Measurements from ENCODE around the gene PCNX2. TPM values are rescaled to one million over a fixed set of nuclear protein-coding genes. Genes with fewer than 3 reads are reported as not detected.

The PCNX2 gene
- total RNA-seq, 1 donor from 2014 or later, result 18.4 TPM

GRCh38 chr1:233255145-233255544, 40.4 kb downstream of the PCNX2 start:
- no peak overlapping the region for H3K4me3 Mint-ChIP-seq
- no peak for DNase-seq (ENCODE audit: extremely low spot score, unreplicated experiment)
- peaks cover 30% of the 10 kb centered on the region for H3K36me3 Mint-ChIP-seq
- peaks cover 9% of the 10 kb centered on the region for H3K4me1 Mint-ChIP-seq (ENCODE audit: unreplicated experiment)
- H3K27ac Mint-ChIP-seq, result no peak overlapping the region
- TF ChIP-seq CTCF (conservative IDR thresholded peaks at IDR 0.05), result no peak
- H3K27me3 Mint-ChIP-seq, result no peaks in the 10 kb centered on the region
- H3K9me3 Mint-ChIP-seq, result no peaks in the 10 kb centered on the region

GRCh38 chr1:233253832-233254331, 41.6 kb downstream of the PCNX2 start:
- Mint-ChIP-seq H3K36me3 (peaks cover 23% of the 10 kb centered on the region), H3K9me3 (no peaks in the 10 kb centered on the region), H3K4me3 (no peak overlapping the region), H3K27ac (no peak overlapping the region), H3K4me1 (ENCODE audit: unreplicated experiment) (peaks cover 9% of the 10 kb centered on the region), H3K27me3 (no peaks in the 10 kb centered on the region)
- DNase-seq (ENCODE audit: extremely low spot score, unreplicated experiment), result no peak
- TF ChIP-seq CTCF (conservative IDR thresholded peaks at IDR 0.05), result no peak

- no peaks in the 10 kb centered on the region for H3K27me3 Mint-ChIP-seq
- H3K9me3 Mint-ChIP-seq, result no peaks in the 10 kb centered on the region
- peaks cover 24% of the 10 kb centered on the region for H3K36me3 Mint-ChIP-seq
- no peak overlapping the region for H3K4me3 Mint-ChIP-seq
- H3K4me1 Mint-ChIP-seq (ENCODE audit: unreplicated experiment), result peaks cover 9% of the 10 kb centered on the region
- no peak for DNase-seq (ENCODE audit: extremely low spot score, unreplicated experiment)
- H3K27ac Mint-ChIP-seq, result no peak overlapping the region
- no peak for TF ChIP-seq CTCF (conservative IDR thresholded peaks at IDR 0.05)
These were observed 42.2 kb downstream of the PCNX2 start for GRCh38 chr1:233253231-233253831.

- no peak overlapping the region for H3K27ac Mint-ChIP-seq
- H3K27me3 Mint-ChIP-seq, result no peaks in the 10 kb centered on the region
- no peaks in the 10 kb centered on the region for H3K9me3 Mint-ChIP-seq
- H3K4me1 Mint-ChIP-seq (ENCODE audit: unreplicated experiment), result peaks cover 9% of the 10 kb centered on the region
- no peak for DNase-seq (ENCODE audit: extremely low spot score, unreplicated experiment)
- no peak for TF ChIP-seq CTCF (conservative IDR thresholded peaks at IDR 0.05)
- no peak overlapping the region for H3K4me3 Mint-ChIP-seq
- H3K36me3 Mint-ChIP-seq, result peaks cover 21% of the 10 kb centered on the region
These were observed 43.1 kb downstream of the PCNX2 start for GRCh38 chr1:233252441-233252840.

GRCh38 chr1:233251201-233251720, 44.3 kb downstream of the PCNX2 start:
- Mint-ChIP-seq H3K27me3 (no peaks in the 10 kb centered on the region), H3K27ac (no peak overlapping the region), H3K9me3 (no peaks in the 10 kb centered on the region), H3K4me3 (no peak overlapping the region), H3K4me1 (ENCODE audit: unreplicated experiment) (peaks cover 9% of the 10 kb centered on the region), H3K36me3 (peaks cover 13% of the 10 kb centered on the region)
- TF ChIP-seq CTCF (conservative IDR thresholded peaks at IDR 0.05), result no peak
- DNase-seq (ENCODE audit: extremely low spot score, unreplicated experiment), result no peak

Measured in type B pancreatic cell (in vitro differentiated cells).